Right lobe of liver (tissue), 6 donors: ENCODE data around the gene MAU2. TPM values are rescaled to one million over a fixed set of nuclear protein-coding genes. Genes with fewer than 3 reads are reported as not detected.

Experiments
- ATAC-seq, 4 donors: fragments of 200-7000 bp; cut with Tn5 transposase; one replicate each; pipeline ENCODE4 v1.9.1; 2020; ENCODE audit warnings: mild to moderate bottlenecking in 4 of 4, moderate library complexity in 4 of 4
- DNase-seq, 3 donors: peaks; one replicate each; pipeline ENCODE4 v3.0.0-alpha.2; 2020
- H3K27ac ChIP-seq, 3 donors: fragments of 200-600 bp; one replicate each; pipeline ENCODE4 v1.8.0; 2022
- H3K27me3 ChIP-seq, 2 donors: fragments of 200-600 bp; one replicate each; pipeline ENCODE4 v1.8.0; 2022
- H3K36me3 ChIP-seq, 4 donors: fragments of 200-600 bp; sonication (generic) in 1 of 4; one replicate each; pipeline versions ENCODE4 v1.5.1 to v1.8.0; 2017 to 2022; ENCODE audit warnings: control low read depth in 1 of 4
- H3K4me1 ChIP-seq, 4 donors: fragments of 200-600 bp; sonication (generic) in 1 of 4; one replicate each; pipeline versions ENCODE4 v1.5.1 to v1.8.0; 2017 to 2022; ENCODE audit warnings: control low read depth in 1 of 4
- H3K4me3 ChIP-seq, 3 donors: fragments of 200-600 bp; one replicate each; pipeline ENCODE4 v1.8.0; 2022
- H3K9me3 ChIP-seq, 4 donors: fragments of 200-600 bp; sonication (generic) in 1 of 4; one replicate each; pipeline versions ENCODE4 v1.5.1 to v1.8.0; 2017 to 2022; ENCODE audit warnings: control low read depth in 1 of 4
- CTCF ChIP-seq, 4 donors: fragments of 200-600 bp in 3 of 4; fragments of 450-650 bp in 1 of 4; IDR thresholded peaks; one replicate each; pipeline versions ENCODE4 v1.5.1 to v1.8.0; 2016 to 2022; ENCODE audit warnings: antibody characterized with exemption in 4 of 4, mild to moderate bottlenecking in 2 of 4
- POLR2A ChIP-seq: fragments of 450-650 bp; IDR thresholded peaks from one replicate; pipeline ENCODE4 v1.6.1; 2017; ENCODE audit warnings: antibody characterized with exemption, mild to moderate bottlenecking
- WGBS: methylation state at CpG from one replicate; pipeline ENCODE4 v1.1.6; 2018; ENCODE audit warnings: low coverage, low lambda C conversion rate; ENCODE audit not compliant: insufficient coverage; ENCODE audit errors: missing lambda C conversion rate; 5-methylcytosine and 5-hydroxymethylcytosine counted together
- intact Hi-C, 2 donors: fragments of 100-400 bp; cut with DNase I; formaldehyde crosslinking; loops; one replicate each; pipeline versions ENCODE4 v1.11.2 to v1.14.1; 2022
- total RNA-seq, 6 experiments: library from RNA; depleted of rRNA in 2 of 6; stranded (reverse); fragments of >200 nt in 2 of 6; fragmentation: NEBNext Ultra II Directional in 3 of 6; extraction: Animal tissue kit (Norgen Biotek cat#: 25700) in 3 of 6; gene quantifications; one replicate each; pipeline versions ENCODE4 v1.1.0 to v1.2.4, GENCODE V29; 2016 to 2023
- donor health status: DM: no; HTN: yes; CAD: no.
- donor health status: DM: no; HTN: no; CAD: no.
- donor health status: DM: no; HTN: no; CAD: no.
- donor health status: DM: no; HTN: yes; CAD: no.
- donor health status: DM: no; HTN: yes; CAD: no.

Gene MAU2
- total RNA-seq, 6 experiments from 2014 or later = 10.4 to 30.4 (median 19.3) TPM

DNA sequence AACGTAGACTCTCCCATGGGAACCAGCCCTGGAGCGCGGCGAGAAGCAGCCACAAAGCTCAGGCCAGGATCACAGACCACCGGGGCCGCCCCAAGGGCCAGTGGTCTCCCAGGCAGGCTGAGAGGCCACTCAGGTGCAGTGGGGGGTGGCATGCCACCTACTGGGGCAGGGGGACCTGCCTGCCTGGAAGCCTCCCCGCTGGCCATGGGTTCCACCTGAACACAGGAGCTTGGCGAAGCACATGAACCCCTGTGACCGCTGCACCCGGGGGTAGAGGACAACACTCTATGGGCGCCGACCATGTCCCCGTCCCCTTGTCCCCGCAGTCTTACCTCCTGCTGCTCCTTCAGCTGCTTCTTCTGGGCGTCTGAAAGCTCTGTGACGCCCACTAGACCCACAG lies 40.8 kb upstream of the MAU2 start:
- Histone ChIP-seq H3K36me3 (peaks cover 0 to 48% (median 10%) of the 10 kb centered on the region in 4 donors), H3K4me3 (no peak overlapping the region), H3K27ac (no peak overlapping the region), H3K4me1 (peaks cover 0 to 9% (median 4%) of the 10 kb centered on the region in 4 donors), H3K9me3 (no peaks in the 10 kb centered on the region), H3K27me3 (no peaks in the 10 kb centered on the region)
- intact Hi-C loops = no loop called here
- ATAC-seq (no peak), DNase-seq (no peak)
- TF ChIP-seq POLR2A = no peak
- TF ChIP-seq CTCF (IDR thresholded peaks at IDR 0.05) = no peak
- 67% methylated on average over 1 of the region's 16 CpGs for WGBS

GRCh38 chr19:19280561-19280960 lies 40.1 kb upstream of the MAU2 start:
- DNase-seq = no peak
- H3K9me3 ChIP-seq = no peaks in the 10 kb centered on the region
- H3K4me3 ChIP-seq = no peak overlapping the region
- peaks cover 0 to 48% (median 10%) of the 10 kb centered on the region in 4 donors for H3K36me3 ChIP-seq
- TF ChIP-seq POLR2A (no peak), CTCF (IDR thresholded peaks at IDR 0.05) (no peak)
- intact Hi-C loops = no loop called here
- H3K4me1 ChIP-seq = peaks cover 0 to 2% (median under 1%) of the 10 kb centered on the region in 4 donors
- 62% methylated on average over 6 of the region's 16 CpGs for WGBS
- no peak for ATAC-seq
- no peak overlapping the region for H3K27ac ChIP-seq
- H3K27me3 ChIP-seq = no peaks in the 10 kb centered on the region

- Histone ChIP-seq H3K4me1 (no peaks in the 10 kb centered on the region), H3K9me3 (no peaks in the 10 kb centered on the region), H3K27me3 (no peaks in the 10 kb centered on the region), H3K4me3 (no peak overlapping the region), H3K27ac (no peak overlapping the region), H3K36me3 (peaks cover 0 to 32% (median 6%) of the 10 kb centered on the region in 4 donors)
- no peak for TF ChIP-seq POLR2A
- no peak for TF ChIP-seq CTCF (IDR thresholded peaks at IDR 0.05)
- ATAC-seq (no peak), DNase-seq (no peak)
- intact Hi-C loops = no loop called here
- 100% methylated on average over 3 of the region's 10 CpGs for WGBS
These were observed 34.9 kb upstream of the MAU2 start for GRCh38 chr19:19285686-19286085.

DNA sequence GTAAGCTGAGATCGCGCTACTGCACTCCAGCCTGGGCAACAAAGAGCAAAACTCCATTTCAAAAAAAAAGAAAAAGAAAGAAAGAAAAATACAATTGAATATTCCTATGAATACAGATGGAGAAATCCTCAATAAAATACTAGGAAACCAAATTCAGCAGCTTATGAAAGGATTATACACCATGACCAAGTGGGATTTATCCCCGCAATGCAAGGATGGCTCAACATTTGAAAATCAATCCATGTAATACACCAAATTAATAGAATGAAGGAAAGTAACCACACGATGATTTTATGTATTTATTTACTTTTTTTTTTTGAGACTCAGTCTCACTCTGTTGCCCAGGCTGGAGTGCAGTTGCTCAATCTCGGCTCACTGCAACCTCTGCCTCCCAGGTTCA lies 28.0 kb upstream of the MAU2 start:
- intact Hi-C loops = no loop called here
- H3K36me3 ChIP-seq = peaks cover 0 to 12% (median 7%) of the 10 kb centered on the region in 4 donors
- ATAC-seq = no peak
- peaks cover 0 to 32% (median 6%) of the 10 kb centered on the region in 4 donors for H3K4me1 ChIP-seq
- no peak for TF ChIP-seq POLR2A
- TF ChIP-seq CTCF (IDR thresholded peaks at IDR 0.05) = no peak
- H3K9me3 ChIP-seq = no peaks in the 10 kb centered on the region
- no peak overlapping the region for H3K4me3 ChIP-seq
- H3K27ac ChIP-seq = no peak overlapping the region
- no peak for DNase-seq
- no peaks in the 10 kb centered on the region for H3K27me3 ChIP-seq
- WGBS = 98% methylated on average over 5 of the region's 5 CpGs

GRCh38 chr19:19294914-19295313 lies 25.7 kb upstream of the MAU2 start:
- H3K4me3 ChIP-seq = no peak overlapping the region
- WGBS = 50% methylated on average over 4 of the region's 4 CpGs
- H3K27ac ChIP-seq = peak overlapping the region in 1 of 3 donors; percentile 51
- ATAC-seq (peak; percentile 53 to 77 (median 62)), DNase-seq (peak in 2 of 3 donors; percentile 81 to 88)
- no peaks in the 10 kb centered on the region for H3K27me3 ChIP-seq
- intact Hi-C loops = no loop called here
- H3K36me3 ChIP-seq = peaks cover 0 to 6% (median 1%) of the 10 kb centered on the region in 4 donors
- H3K9me3 ChIP-seq = no peaks in the 10 kb centered on the region
- H3K4me1 ChIP-seq = peaks cover 0 to 38% (median 8%) of the 10 kb centered on the region in 4 donors
- TF ChIP-seq CTCF (IDR thresholded peaks at IDR 0.05) (no peak), POLR2A (no peak)
